Epithelial cell of prostate (primary cell): ENCODE data around the gene HTR1A.

Source experiments
- DNase-seq: peaks from one replicate; pipeline ENCODE4 v3.0.0-alpha.2; 2011; ENCODE audit warnings: low read depth, low spot score
- H3K27ac ChIP-seq: fragments of 450-650 bp; 2 replicates; pipeline ENCODE4 v1.5.1; 2017; ENCODE audit warnings: mild to moderate bottlenecking

Gene HTR1A

GRCh38 chr5:63911871-63912270 is 50.4 kb downstream of the HTR1A start:
- H3K27ac ChIP-seq: no peak overlapping the region
- DNase-seq: no peak
